Activated CD4-positive, alpha-beta T cell treated with anti-CD3 and anti-CD28 coated beads for 36 hours (primary cell): ENCODE data around the gene SLC4A4. TPM values are rescaled to one million over a fixed set of nuclear protein-coding genes. Genes with fewer than 3 reads are reported as not detected.

Experiments used
- ATAC-seq: fragments of 200-7000 bp; cut with Tn5 transposase; one replicate; pipeline ENCODE4 v1.10.0; 2021; ENCODE audit warnings: mild to moderate bottlenecking, moderate library complexity
- CTCF ChIA-PET: fragments of 350-600 bp; sonication (Branson Sonifier 250); formaldehyde crosslinking; loops from one replicate; lab custom pipeline; 2021; ENCODE audit warnings: antibody characterized with exemption; lab: Charles Lee
- POLR2A ChIA-PET: fragments of 350-600 bp; sonication (Branson Sonifier 250); formaldehyde crosslinking; loops from one replicate; lab custom pipeline; 2021; ENCODE audit warnings: antibody characterized with exemption, inconsistent platforms; lab: Charles Lee
- DNase-seq: peaks from one replicate; pipeline ENCODE4 v3.0.0-alpha.2; 2020
- H3K27ac Mint-ChIP-seq: one replicate; pipeline ENCODE4 v1.8.0; 2021; ENCODE audit warnings: mixed read lengths
- H3K27me3 Mint-ChIP-seq: one replicate; pipeline ENCODE4 v1.8.0; 2021; ENCODE audit warnings: mixed read lengths
- H3K36me3 Mint-ChIP-seq: one replicate; pipeline ENCODE4 v1.8.0; 2021; ENCODE audit warnings: low read depth, mixed read lengths
- H3K4me1 Mint-ChIP-seq: one replicate; pipeline ENCODE4 v1.8.0; 2021; ENCODE audit warnings: mixed read lengths
- H3K4me3 Mint-ChIP-seq: one replicate; pipeline ENCODE4 v1.8.0; 2021; ENCODE audit warnings: mild to moderate bottlenecking, moderate library complexity, mixed read lengths
- H3K9me3 Mint-ChIP-seq: one replicate; pipeline ENCODE4 v1.8.0; 2021; ENCODE audit warnings: low read depth, mixed read lengths
- intact Hi-C, 2 experiments: fragments of 100-400 bp; cut with DNase I in 1 of 2; cut with micrococcal nuclease in 1 of 2; formaldehyde crosslinking; loops; one replicate each; pipeline versions ENCODE4 v1.14.2 to v1.15.1; 2022 to 2024; cut with DNase I, micrococcal nuclease
- total RNA-seq, 2 experiments: library from RNA; stranded (reverse); gene quantifications; one replicate each; pipeline ENCODE4 v1.2.3, GENCODE V29; 2021

Gene SLC4A4
- under 1 TPM in 1 of 2 experiments, not detected in 1; 0.16 TPM for total RNA-seq

DNA sequence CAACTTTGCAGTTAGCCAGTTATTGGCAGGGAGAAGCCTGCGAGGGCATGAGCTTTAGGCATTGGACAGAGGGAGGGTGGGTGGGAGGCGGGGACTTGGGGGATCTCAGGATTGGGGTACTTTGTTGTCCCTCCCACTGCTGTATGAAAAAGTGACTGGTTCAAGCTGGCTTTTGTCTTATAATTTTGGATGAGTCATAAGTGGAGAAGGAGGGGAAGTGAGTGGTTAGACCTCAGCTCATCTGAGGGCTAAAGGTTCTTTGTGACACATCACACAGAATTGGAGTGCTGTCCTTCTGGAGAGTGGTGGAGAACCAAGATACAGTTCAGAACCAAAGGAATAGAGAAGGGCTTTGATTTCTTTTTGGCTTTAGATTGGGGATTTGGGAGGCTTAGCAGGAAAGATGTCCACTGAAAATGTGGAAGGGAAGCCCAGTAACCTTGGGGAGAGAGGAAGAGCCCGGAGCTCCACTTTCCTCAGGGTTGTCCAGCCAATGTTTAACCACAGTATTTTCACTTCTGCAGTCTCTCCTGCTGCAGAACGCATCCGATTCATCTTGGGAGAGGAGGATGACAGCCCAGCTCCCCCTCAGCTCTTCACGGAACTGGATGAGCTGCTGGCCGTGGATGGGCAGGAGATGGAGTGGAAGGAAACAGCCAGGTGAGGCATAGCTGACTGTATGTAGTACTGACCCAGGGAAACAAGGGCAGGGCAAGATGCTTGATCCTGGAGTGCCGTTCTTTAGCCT, at the start of gene SLC4A4:
Gene SLC4A4, plus strand, starts transcription at position 175 of the 748 bp plus-strand sequence.
- Mint-ChIP-seq H3K27me3 (peaks cover 5% of the 10 kb centered on the region), H3K27ac (no peak within 1 kb of the TSS), H3K9me3 (no peaks in the 10 kb centered on the region), H3K4me1 (peaks cover 3% of the 10 kb centered on the region), H3K4me3 (no peak within 1 kb of the TSS), H3K36me3 (no peaks in the 10 kb centered on the region)
- DNase-seq = no peak
- ChIA-PET POLR2A (no interaction called here), CTCF (no interaction called here)
- intact Hi-C loops = no loop called here
- peak; percentile 82 for ATAC-seq

DNA sequence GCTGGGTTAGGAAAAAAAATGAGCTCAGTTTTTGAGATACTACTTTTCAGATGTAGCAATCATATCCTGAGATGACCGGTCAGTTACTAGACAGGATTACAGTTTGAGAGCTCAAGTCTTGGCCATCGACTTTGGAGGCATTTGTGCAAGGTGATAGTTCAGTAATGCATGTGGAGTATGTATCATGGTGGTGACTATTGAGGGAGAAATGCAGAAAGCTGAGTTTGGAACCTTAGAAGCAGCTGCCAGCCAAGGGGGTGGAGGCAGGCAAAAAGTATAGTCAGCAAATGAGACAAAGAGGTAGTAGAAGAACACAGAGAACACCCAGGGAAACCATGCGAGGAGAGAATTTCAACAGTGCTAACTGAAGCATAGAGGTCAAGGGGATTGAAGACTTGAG, 48.7 kb upstream of the SLC4A4 start:
- intact Hi-C loops = no loop called here
- no peaks in the 10 kb centered on the region for H3K9me3 Mint-ChIP-seq
- CTCF ChIA-PET = interaction anchor here (1.5 kb wide), 1 partner anchor 20 kb away, joined by 4 read pairs; no protein-coding TSS in a partner anchor
- POLR2A ChIA-PET = no interaction called here
- no peaks in the 10 kb centered on the region for H3K4me1 Mint-ChIP-seq
- no peak overlapping the region for H3K4me3 Mint-ChIP-seq
- ATAC-seq (no peak), DNase-seq (no peak)
- no peaks in the 10 kb centered on the region for H3K36me3 Mint-ChIP-seq
- H3K27me3 Mint-ChIP-seq = no peaks in the 10 kb centered on the region
- H3K27ac Mint-ChIP-seq = no peak overlapping the region

DNA sequence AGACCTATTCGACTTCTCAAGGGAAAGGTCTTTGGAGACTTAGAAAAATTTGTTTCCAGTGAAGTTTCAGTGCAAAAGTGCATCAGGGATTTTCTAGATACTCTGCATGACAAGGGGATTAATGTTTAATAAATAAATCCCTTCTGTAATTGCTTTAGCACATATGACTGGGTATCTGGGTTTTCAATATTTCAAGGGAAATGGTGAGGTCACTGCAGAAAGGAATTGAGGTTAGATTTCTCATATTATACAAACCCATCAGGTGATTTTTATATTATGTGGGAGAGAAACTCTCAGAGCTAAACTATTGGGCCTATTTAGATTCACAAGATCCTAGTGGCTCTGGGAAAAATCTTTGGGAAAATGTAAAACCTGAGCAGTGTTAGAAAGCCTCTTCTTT, 48.3 kb upstream of the SLC4A4 start:
- no peaks in the 10 kb centered on the region for H3K4me1 Mint-ChIP-seq
- ATAC-seq (no peak), DNase-seq (no peak)
- H3K9me3 Mint-ChIP-seq = no peaks in the 10 kb centered on the region
- no peaks in the 10 kb centered on the region for H3K27me3 Mint-ChIP-seq
- no peak overlapping the region for H3K27ac Mint-ChIP-seq
- H3K36me3 Mint-ChIP-seq = no peaks in the 10 kb centered on the region
- intact Hi-C loops = no loop called here
- H3K4me3 Mint-ChIP-seq = no peak overlapping the region
- POLR2A ChIA-PET = no interaction called here
- CTCF ChIA-PET = interaction anchor here (0.6 to 1.5 kb wide), 2 partner anchors 20 to 389 kb away, joined by 3 to 4 read pairs; no protein-coding TSS in a partner anchor

DNA sequence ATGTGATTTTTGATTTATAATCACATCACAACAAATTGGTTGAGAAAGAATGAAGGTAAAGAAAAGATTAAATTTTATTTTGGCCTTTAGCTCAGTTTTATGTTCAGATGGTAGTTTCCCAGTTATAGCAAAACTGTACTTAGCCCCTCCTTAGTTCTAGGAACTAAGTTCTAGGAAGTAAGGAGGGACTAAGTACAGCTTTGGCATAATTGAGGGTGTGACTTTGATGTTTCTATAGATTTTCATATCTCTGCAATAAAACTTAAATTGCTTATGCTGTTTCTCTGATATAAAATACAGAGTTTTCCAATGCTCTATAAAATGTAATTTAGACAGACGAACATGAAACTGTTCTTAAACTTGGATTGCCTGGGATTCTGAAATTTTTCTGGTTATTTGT, 46.6 kb upstream of the SLC4A4 start:
- no peaks in the 10 kb centered on the region for H3K27me3 Mint-ChIP-seq
- POLR2A ChIA-PET = no interaction called here
- intact Hi-C loops = no loop called here
- ATAC-seq (no peak), DNase-seq (no peak)
- H3K4me3 Mint-ChIP-seq = no peak overlapping the region
- H3K4me1 Mint-ChIP-seq = no peaks in the 10 kb centered on the region
- no peaks in the 10 kb centered on the region for H3K36me3 Mint-ChIP-seq
- H3K27ac Mint-ChIP-seq = no peak overlapping the region
- no peaks in the 10 kb centered on the region for H3K9me3 Mint-ChIP-seq
- CTCF ChIA-PET = no interaction called here

DNA sequence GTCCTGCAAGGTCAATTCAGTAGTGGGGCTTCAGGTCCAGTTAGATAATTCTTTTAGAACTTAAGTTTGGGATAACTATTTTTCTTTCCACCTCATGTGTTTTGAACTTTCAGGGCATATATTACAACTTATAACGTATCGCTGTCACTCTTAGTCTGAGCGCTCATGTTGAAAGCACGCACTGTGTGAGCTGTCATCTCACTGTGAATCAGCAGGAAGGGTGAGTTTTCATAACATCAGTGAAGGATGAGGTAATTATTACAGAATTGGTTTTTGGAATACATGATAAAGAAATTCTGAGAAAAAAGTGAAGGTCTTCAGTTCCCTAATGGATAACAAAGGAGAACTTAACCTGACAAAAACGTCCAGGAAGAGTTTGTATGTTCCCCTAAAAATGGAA, 45.1 kb upstream of the SLC4A4 start:
- DNase-seq = no peak
- CTCF ChIA-PET = interaction anchor here (1.6 kb wide), 1 partner anchor 11 kb away, joined by 5 read pairs; no protein-coding TSS in a partner anchor
- no peak for ATAC-seq

DNA sequence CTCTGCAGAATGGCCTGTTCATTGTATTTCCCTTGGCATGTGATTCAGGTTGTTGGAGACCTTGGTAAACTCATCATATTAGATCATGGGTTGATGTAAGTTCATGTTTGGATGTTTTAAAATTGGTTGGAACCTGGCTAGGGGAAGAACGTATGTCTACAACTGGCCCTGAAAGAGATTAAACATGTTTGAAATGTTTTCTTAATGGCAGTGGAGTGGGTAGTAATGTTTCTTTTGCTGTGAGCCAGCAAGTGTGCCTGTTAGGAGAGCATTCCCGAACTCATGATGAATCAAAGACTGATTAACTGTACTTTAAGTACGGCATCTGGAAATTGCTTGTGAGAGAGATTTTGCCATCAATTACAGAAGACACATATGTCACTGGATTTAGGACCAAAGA, 44.5 kb upstream of the SLC4A4 start:
- no peak overlapping the region for H3K27ac Mint-ChIP-seq
- DNase-seq (no peak), ATAC-seq (no peak)
- H3K27me3 Mint-ChIP-seq = no peaks in the 10 kb centered on the region
- intact Hi-C loops = no loop called here
- H3K4me1 Mint-ChIP-seq = no peaks in the 10 kb centered on the region
- POLR2A ChIA-PET = no interaction called here
- no peaks in the 10 kb centered on the region for H3K9me3 Mint-ChIP-seq
- CTCF ChIA-PET = interaction anchor here (1.6 kb wide), 1 partner anchor 11 kb away, joined by 5 read pairs; no protein-coding TSS in a partner anchor
- no peak overlapping the region for H3K4me3 Mint-ChIP-seq
- no peaks in the 10 kb centered on the region for H3K36me3 Mint-ChIP-seq

More for the DNA sequence above, 45.1 kb upstream of the SLC4A4 start:
- Mint-ChIP-seq H3K4me3 (no peak overlapping the region), H3K4me1 (no peaks in the 10 kb centered on the region), H3K27ac (no peak overlapping the region), H3K9me3 (no peaks in the 10 kb centered on the region), H3K27me3 (no peaks in the 10 kb centered on the region), H3K36me3 (no peaks in the 10 kb centered on the region)
- POLR2A ChIA-PET = no interaction called here
- intact Hi-C loops = no loop called here

DNA sequence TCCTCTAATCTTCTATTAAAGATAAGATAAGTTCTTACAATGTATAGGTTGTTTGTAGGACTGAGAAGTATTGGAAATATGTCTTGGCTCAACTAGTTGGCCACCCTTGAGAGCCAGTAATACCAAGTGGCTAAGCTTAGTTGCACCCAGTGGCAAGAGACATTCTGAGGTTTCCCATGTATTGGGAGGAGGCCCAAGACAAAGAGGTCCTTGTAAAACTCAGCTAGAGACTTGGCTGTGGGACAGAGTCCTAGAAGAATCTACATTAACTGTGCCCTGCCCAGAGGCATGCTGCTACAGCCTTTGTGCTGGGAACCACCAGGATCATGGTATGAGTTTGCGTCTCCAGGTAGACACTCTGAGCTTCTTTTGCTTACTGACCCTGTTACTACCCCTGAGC, 41.9 kb upstream of the SLC4A4 start:
- no peak for DNase-seq
- ChIA-PET POLR2A (no interaction called here), CTCF (interaction anchor here (0.9 to 1.0 kb wide), 2 partner anchors 9 to 11 kb away, joined by 3 read pairs; no protein-coding TSS in a partner anchor)
- no peaks in the 10 kb centered on the region for H3K27me3 Mint-ChIP-seq
- no peak overlapping the region for H3K27ac Mint-ChIP-seq
- H3K36me3 Mint-ChIP-seq = no peaks in the 10 kb centered on the region
- no peak overlapping the region for H3K4me3 Mint-ChIP-seq
- no peaks in the 10 kb centered on the region for H3K4me1 Mint-ChIP-seq
- H3K9me3 Mint-ChIP-seq = no peaks in the 10 kb centered on the region
- intact Hi-C loops = no loop called here
- no peak for ATAC-seq

DNA sequence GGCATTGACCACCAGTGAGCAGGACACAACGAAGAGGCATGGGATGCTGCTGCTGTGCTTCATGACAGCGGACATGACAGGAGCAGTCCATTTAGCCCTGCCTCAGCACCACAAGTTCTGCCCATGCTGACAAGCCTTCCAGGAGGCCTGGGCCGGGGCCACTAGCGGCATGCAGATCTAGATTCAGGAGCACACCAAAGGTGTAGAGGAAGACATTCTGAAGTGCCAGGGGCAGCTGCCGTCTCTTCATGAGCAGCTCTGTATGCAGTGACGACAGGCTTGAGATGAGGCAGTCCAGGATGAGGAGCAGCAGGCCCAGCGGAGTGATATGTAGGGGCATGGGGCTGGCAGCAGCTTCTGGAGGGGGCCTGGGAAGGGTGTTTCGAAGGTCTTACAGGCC, 38.5 kb upstream of the SLC4A4 start:
- Mint-ChIP-seq H3K36me3 (no peaks in the 10 kb centered on the region), H3K4me1 (no peaks in the 10 kb centered on the region), H3K4me3 (no peak overlapping the region), H3K27ac (no peak overlapping the region), H3K27me3 (no peaks in the 10 kb centered on the region), H3K9me3 (no peaks in the 10 kb centered on the region)
- no peak for ATAC-seq
- intact Hi-C loops = no loop called here
- DNase-seq = no peak
- ChIA-PET POLR2A (no interaction called here), CTCF (no interaction called here)

DNA sequence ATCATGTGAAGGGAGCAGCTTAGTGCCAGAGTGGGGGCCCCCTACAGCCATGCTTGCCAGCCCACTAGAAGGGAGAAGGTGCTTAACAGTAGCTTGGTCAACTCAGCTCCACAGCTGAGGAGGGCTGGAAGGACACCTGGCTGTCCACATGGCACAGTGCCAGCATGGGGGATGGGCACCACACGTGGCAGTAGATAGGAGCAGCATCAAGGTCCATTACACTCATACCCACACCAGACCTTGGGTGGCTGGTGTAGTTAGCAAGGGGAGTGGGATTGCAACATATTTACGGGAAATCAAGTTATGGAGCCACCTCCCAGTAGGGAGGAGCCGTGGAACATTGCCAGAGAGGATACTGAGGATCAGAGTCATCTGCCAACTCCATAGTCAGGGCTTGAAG, 37.9 kb upstream of the SLC4A4 start:
- ChIA-PET CTCF (interaction anchor here (0.7 kb wide), 1 partner anchor 63 kb away, joined by 3 read pairs; no protein-coding TSS in a partner anchor), POLR2A (no interaction called here)
- Mint-ChIP-seq H3K27me3 (no peaks in the 10 kb centered on the region), H3K27ac (no peak overlapping the region), H3K4me3 (no peak overlapping the region), H3K9me3 (no peaks in the 10 kb centered on the region), H3K4me1 (no peaks in the 10 kb centered on the region), H3K36me3 (no peaks in the 10 kb centered on the region)
- intact Hi-C loops = no loop called here
- no peak for DNase-seq
- ATAC-seq = no peak

DNA sequence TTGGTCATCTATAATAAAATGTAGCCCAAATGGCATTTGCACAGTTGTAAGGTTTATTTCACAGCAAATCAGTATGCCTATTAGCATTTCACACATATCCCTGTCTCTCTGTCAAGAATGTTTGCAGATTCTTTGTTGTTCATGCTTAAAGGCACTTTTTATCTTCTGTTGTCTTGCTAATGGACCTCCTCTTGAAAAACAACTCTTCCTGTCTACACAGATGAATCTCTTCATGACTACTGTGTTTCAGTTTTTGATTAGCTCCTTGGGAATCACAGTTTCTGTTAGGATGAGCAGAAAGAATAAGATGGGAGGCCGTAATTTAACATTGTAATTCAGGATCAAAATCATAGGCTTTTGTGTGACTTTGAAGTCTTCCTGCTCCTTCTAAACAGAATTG, 35.5 kb upstream of the SLC4A4 start:
- CTCF ChIA-PET = no interaction called here

DNA sequence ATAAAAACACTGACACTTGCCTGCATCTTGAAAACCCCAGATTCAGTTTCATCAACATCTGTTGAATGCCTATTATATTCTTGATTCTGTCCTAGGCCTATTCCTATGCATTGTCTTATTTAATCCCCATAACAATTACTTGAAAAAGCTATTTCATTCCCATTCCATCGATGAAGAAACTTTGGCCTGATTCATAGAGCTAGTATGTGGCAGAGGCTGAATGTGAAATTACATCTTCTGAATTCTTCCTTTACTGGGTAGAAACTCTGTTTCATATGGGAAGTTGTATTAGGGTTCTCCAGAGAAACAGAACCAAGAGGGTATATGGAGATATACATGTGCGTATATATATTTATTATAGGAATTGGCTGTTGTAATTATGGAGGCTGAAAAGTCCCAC, 35.0 kb upstream of the SLC4A4 start:
- ChIA-PET POLR2A (no interaction called here), CTCF (no interaction called here)
- intact Hi-C loops = no loop called here
- no peak overlapping the region for H3K4me3 Mint-ChIP-seq
- no peak for DNase-seq
- ATAC-seq = no peak
- no peaks in the 10 kb centered on the region for H3K4me1 Mint-ChIP-seq
- H3K9me3 Mint-ChIP-seq = no peaks in the 10 kb centered on the region
- H3K36me3 Mint-ChIP-seq = no peaks in the 10 kb centered on the region
- peaks cover 2% of the 10 kb centered on the region for H3K27me3 Mint-ChIP-seq
- H3K27ac Mint-ChIP-seq = no peak overlapping the region

More for the DNA sequence above, 35.5 kb upstream of the SLC4A4 start:
- Mint-ChIP-seq H3K4me1 (no peaks in the 10 kb centered on the region), H3K4me3 (no peak overlapping the region), H3K27ac (no peak overlapping the region), H3K9me3 (no peaks in the 10 kb centered on the region), H3K36me3 (no peaks in the 10 kb centered on the region), H3K27me3 (peaks cover 1% of the 10 kb centered on the region)
- POLR2A ChIA-PET = no interaction called here
- ATAC-seq (no peak), DNase-seq (no peak)
- intact Hi-C loops = no loop called here

DNA sequence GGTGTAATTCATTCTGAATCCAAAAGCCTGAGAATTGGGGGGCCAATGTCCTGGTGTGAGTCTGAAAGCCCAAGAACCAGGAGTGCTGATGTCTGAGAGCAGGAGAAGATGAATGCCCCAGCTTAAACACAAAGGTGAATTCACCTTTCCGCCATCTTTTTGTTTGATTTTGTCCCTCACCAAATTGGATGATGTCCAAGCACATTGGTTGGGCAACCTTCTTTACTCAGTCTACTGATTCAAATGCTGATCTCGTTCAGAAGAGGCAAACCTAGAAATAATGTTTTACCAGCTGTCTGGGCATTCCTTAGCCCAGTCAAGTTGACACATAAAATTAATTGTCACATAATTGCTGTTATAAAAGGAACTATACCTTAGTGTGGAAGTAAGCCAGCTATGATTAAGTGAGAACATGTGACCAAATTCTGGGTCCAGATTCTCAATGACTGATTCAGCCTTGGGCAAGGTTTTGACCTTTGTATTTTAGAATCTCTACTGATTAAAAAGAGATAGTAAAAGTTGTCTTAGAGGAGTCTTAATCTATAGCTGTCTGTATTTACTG, 34.5 kb upstream of the SLC4A4 start:
- Mint-ChIP-seq H3K9me3 (no peaks in the 10 kb centered on the region), H3K27me3 (peaks cover 2% of the 10 kb centered on the region), H3K36me3 (no peaks in the 10 kb centered on the region), H3K27ac (no peak overlapping the region), H3K4me3 (no peak overlapping the region), H3K4me1 (no peaks in the 10 kb centered on the region)
- ATAC-seq (no peak), DNase-seq (no peak)
- intact Hi-C loops = no loop called here
- ChIA-PET CTCF (interaction anchor here (1.2 to 1.5 kb wide), 2 partner anchors 11 to 50 kb away, joined by 3 to 5 read pairs; no protein-coding TSS in a partner anchor), POLR2A (no interaction called here)
